HL-60/S4 treated with phorbol 12-myristate 13-acetate at 8.2 ng/mL for 4 days and 3 days (cell line): ENCODE measurements around the gene ELP1.

Experiments
- in situ Hi-C: fragments of 300-500 bp; cut with MboI; formaldehyde crosslinking; loops from 2 replicates; pipeline ENCODE4 v1.15.0; 2022; ENCODE audit warnings: low sequenced_read_pairs

The ELP1 gene

DNA sequence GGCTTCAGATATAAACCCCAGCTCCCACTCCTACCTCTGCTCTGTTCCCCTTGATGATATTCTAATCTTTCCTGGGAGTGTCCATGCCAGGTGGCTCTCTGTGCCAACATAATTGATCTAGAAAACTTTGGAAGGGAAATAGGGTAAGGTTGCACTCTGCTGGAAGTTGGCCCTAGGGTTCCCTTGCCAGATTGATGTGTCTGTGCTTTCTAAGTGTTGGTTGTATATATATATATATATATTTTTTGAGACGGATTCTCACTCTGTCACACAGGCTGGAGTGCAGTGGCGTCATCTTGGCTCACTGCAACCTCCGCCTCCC, 101.8 kb downstream of the ELP1 start:
- in situ Hi-C loops = no loop called here

DNA sequence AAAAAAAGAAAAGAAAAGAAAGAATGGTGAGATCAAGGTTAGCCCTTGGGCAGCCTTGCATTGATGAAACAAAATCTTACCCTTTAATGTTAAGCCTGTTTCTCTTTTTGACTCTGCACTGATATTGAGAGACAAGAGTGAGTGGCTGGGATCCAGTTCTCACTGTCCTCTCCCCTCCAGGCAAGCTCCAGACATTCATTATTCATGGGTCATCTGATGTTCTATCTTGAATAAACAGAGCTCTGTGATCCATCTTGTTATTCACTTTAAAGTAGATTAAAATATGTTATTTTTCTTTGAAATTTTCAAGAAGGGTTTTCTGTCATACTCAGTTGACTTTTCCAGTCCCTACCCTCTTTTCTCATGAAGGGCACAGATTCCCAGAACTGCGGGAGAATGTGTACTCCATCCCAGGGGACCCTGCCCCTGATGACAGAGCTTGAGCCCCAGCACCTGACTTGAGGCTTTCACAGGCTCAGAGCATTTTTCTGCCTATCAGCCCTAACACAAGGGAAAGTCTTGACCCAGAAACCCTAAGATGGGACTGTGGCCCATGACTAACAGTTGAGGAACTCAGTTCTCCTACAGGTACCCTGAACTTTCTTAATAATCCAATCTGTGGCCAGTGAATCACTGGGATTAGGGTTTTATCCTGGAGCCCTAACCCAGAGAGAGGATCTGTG, 102.3 kb downstream of the ELP1 start:
- in situ Hi-C loops = no loop called here

- in situ Hi-C loops = no loop called here
Observed at GRCh38 chr9:108830272-108830671, 103.7 kb downstream of the ELP1 start.

GRCh38 chr9:108823829-108824228, 110.1 kb downstream of the ELP1 start:
- in situ Hi-C loops = no loop called here
